ENCODE measurements around the gene ARHGEF12. TPM values are rescaled to one million over a fixed set of nuclear protein-coding genes. Genes with fewer than 3 reads are reported as not detected.

The ARHGEF12 gene
- total RNA-seq, 2 experiments from 2014 or later, result 3.6 TPM

DNA sequence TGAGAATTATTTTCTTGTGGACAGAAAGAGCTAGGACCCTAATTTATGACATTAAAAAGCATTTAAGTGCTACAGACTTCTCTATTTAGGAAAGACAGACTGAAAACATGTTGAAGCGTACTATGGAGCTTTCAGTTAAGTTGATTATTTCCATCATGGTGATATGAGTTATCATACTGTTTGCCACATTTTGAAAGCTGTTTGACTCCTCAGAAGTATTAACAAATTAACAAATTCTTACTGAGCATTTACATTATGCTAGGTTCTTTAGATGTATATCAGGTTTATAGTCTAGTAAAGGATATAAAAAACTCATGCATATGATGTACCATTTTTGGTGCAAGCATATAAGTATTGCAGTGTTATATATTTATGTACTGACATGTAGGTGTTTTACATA is 50.1 kb downstream of the ARHGEF12 start:
- Histone ChIP-seq H3K27me3 (ENCODE audit: control insufficient read depth in 1 of 2, insufficient read depth in 2 of 2, low read length in 2 of 2) (peaks cover 0 to 33% of the 10 kb centered on the region in 2 experiments), H3K4me1 (ENCODE audit: insufficient read depth, low read length) (no peaks in the 10 kb centered on the region), H3K27ac (ENCODE audit: low read depth in 1 of 2, low read length in 2 of 2) (no peak overlapping the region), H3K4me3 (ENCODE audit: low read length) (no peak overlapping the region), H3K9me3 (ENCODE audit: control insufficient read depth in 1 of 2, insufficient read depth in 1 of 2, low read length in 2 of 2) (peaks cover 4 to 6% of the 10 kb centered on the region in 2 experiments), H3K36me3 (ENCODE audit: insufficient read depth, low read length) (no peaks in the 10 kb centered on the region)
- Mint-ChIP-seq H3K4me1 (ENCODE audit: low read depth) (no peaks in the 10 kb centered on the region), H3K9me3 (no peaks in the 10 kb centered on the region), H3K27ac (no peak overlapping the region), H3K36me3 (ENCODE audit: low read depth) (no peaks in the 10 kb centered on the region), H3K4me3 (no peak overlapping the region), H3K27me3 (peaks cover 82% of the 10 kb centered on the region)
- intact Hi-C loops (cut with DNase I, micrococcal nuclease), result loop anchor here in 1 of 2 experiments (10.0 kb wide), 1 partner anchor 188 kb away; no protein-coding TSS in a partner anchor
- CTCF ChIA-PET, result no interaction called here
- TF ChIP-seq, protein P1, sequence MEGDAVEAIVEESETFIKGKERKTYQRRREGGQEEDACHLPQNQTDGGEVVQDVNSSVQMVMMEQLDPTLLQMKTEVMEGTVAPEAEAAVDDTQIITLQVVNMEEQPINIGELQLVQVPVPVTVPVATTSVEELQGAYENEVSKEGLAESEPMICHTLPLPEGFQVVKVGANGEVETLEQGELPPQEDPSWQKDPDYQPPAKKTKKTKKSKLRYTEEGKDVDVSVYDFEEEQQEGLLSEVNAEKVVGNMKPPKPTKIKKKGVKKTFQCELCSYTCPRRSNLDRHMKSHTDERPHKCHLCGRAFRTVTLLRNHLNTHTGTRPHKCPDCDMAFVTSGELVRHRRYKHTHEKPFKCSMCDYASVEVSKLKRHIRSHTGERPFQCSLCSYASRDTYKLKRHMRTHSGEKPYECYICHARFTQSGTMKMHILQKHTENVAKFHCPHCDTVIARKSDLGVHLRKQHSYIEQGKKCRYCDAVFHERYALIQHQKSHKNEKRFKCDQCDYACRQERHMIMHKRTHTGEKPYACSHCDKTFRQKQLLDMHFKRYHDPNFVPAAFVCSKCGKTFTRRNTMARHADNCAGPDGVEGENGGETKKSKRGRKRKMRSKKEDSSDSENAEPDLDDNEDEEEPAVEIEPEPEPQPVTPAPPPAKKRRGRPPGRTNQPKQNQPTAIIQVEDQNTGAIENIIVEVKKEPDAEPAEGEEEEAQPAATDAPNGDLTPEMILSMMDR (IDR thresholded peaks at IDR 0.05), result no peak
- DNase-seq, result no peak
- POLR2A ChIA-PET, result no interaction called here
- no peak for ATAC-seq (ENCODE audit: poor library complexity)

DNA sequence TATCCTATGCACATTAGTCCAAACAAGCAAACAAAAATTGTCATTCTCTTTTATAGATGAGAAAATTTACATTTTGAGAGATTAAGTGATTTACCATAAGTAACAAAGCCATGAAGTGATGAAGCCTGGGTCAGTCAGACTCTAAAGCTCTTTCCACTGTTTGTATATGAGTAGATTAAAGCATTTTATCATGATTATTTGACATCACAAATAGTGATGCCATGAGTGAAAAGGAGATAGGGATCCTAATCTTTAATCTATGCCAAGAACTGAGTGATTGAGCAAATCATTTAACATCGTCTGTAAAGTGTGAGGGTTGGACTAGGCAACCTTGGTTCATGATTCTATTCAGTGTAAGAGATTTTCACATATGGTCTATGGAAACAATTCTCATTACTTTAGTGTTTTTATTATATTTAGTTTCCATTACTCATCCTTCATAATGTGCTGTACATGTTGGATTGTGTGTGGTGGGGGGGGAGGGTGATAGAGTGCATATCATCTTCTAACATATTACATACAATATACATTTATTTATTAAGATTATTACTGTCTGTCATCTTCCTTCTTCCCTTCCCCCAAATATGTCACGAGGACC is 50.7 kb downstream of the ARHGEF12 start:
- Histone ChIP-seq H3K36me3 (ENCODE audit: insufficient read depth, low read length) (no peaks in the 10 kb centered on the region), H3K4me1 (ENCODE audit: insufficient read depth, low read length) (no peaks in the 10 kb centered on the region), H3K9me3 (ENCODE audit: control insufficient read depth in 1 of 2, insufficient read depth in 1 of 2, low read length in 2 of 2) (peaks cover 4 to 6% of the 10 kb centered on the region in 2 experiments), H3K4me3 (ENCODE audit: low read length) (no peak overlapping the region), H3K27ac (ENCODE audit: low read depth in 1 of 2, low read length in 2 of 2) (no peak overlapping the region), H3K27me3 (ENCODE audit: control insufficient read depth in 1 of 2, insufficient read depth in 2 of 2, low read length in 2 of 2) (peaks cover 0 to 38% of the 10 kb centered on the region in 2 experiments)
- DNase-seq, result no peak
- ChIA-PET CTCF (no interaction called here), POLR2A (no interaction called here)
- H3K4me3 Mint-ChIP-seq, result no peak overlapping the region
- no peaks in the 10 kb centered on the region for H3K4me1 Mint-ChIP-seq (ENCODE audit: low read depth)
- TF ChIP-seq, protein P1 (IDR thresholded peaks at IDR 0.05), result no peak
- no peak for ATAC-seq (ENCODE audit: poor library complexity)
- H3K9me3 Mint-ChIP-seq, result no peaks in the 10 kb centered on the region
- H3K27ac Mint-ChIP-seq, result no peak overlapping the region
- intact Hi-C loops (cut with DNase I, micrococcal nuclease), result loop anchor here in 1 of 2 experiments (10.0 kb wide), 1 partner anchor 188 kb away; no protein-coding TSS in a partner anchor
- H3K27me3 Mint-ChIP-seq, result peaks cover 82% of the 10 kb centered on the region
- H3K36me3 Mint-ChIP-seq (ENCODE audit: low read depth), result no peaks in the 10 kb centered on the region

DNA sequence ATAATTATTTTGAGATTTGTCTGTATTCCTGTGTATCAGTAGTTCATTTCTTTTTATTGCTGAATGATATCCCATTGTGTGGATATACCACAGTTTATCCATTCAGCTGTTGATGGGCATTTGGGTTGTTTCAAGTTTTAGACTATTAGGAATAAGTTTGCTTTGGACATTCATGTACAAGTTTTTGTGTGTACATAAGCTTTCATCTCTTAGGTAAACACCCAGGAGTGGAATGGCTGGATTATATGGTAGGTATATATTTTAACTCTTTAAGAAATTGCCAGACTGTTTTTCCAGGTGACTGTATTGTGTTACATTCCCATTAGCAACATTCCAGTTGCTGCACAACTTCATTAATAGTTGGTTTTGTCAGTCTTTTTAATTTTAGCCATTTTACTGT is 52.0 kb downstream of the ARHGEF12 start:
- H3K27ac Mint-ChIP-seq, result no peak overlapping the region
- intact Hi-C loops (cut with DNase I, micrococcal nuclease), result loop anchor here in 1 of 2 experiments (10.0 kb wide), 1 partner anchor 187 kb away; no protein-coding TSS in a partner anchor

More for the DNA sequence above, 52.0 kb downstream of the ARHGEF12 start:
- Mint-ChIP-seq H3K4me1 (ENCODE audit: low read depth) (no peaks in the 10 kb centered on the region), H3K27me3 (peaks cover 82% of the 10 kb centered on the region), H3K9me3 (no peaks in the 10 kb centered on the region), H3K36me3 (ENCODE audit: low read depth) (no peaks in the 10 kb centered on the region), H3K4me3 (no peak overlapping the region)
- DNase-seq, result no peak
- Histone ChIP-seq H3K4me1 (ENCODE audit: insufficient read depth, low read length) (no peaks in the 10 kb centered on the region), H3K4me3 (ENCODE audit: low read length) (no peak overlapping the region), H3K36me3 (ENCODE audit: insufficient read depth, low read length) (no peaks in the 10 kb centered on the region), H3K27ac (ENCODE audit: low read depth in 1 of 2, low read length in 2 of 2) (no peak overlapping the region), H3K27me3 (ENCODE audit: control insufficient read depth in 1 of 2, insufficient read depth in 2 of 2, low read length in 2 of 2) (peaks cover 0 to 44% of the 10 kb centered on the region in 2 experiments), H3K9me3 (ENCODE audit: control insufficient read depth in 1 of 2, insufficient read depth in 1 of 2, low read length in 2 of 2) (peaks cover 0 to 4% of the 10 kb centered on the region in 2 experiments)
- TF ChIP-seq, protein P1 (IDR thresholded peaks at IDR 0.05), result no peak
- CTCF ChIA-PET, result no interaction called here
- no peak for ATAC-seq (ENCODE audit: poor library complexity)
- POLR2A ChIA-PET, result no interaction called here

Measured in CD4-positive, alpha-beta T cell (primary cell).